Activated CD4-positive, alpha-beta memory T cell treated with anti-CD3 and anti-CD28 coated beads for 36 hours (primary cell): ENCODE measurements around the gene SEMA3A. TPM values are rescaled to one million over a fixed set of nuclear protein-coding genes. Genes with fewer than 3 reads are reported as not detected.

ENCODE experiments used
- CTCF ChIA-PET: fragments of 350-600 bp; sonication (Branson Sonifier 250); formaldehyde crosslinking; loops from one replicate; lab custom pipeline; 2021; ENCODE audit warnings: antibody characterized with exemption, inconsistent platforms; lab: Charles Lee
- POLR2A ChIA-PET: fragments of 350-600 bp; sonication (Branson Sonifier 250); formaldehyde crosslinking; loops from one replicate; lab custom pipeline; 2021; ENCODE audit warnings: antibody characterized with exemption; lab: Charles Lee
- DNase-seq: peaks from one replicate; pipeline ENCODE4 v3.0.0-alpha.2; 2020
- H3K27ac Mint-ChIP-seq: one replicate; pipeline ENCODE4 v1.8.0; 2021; ENCODE audit warnings: mixed read lengths
- H3K27me3 Mint-ChIP-seq: one replicate; pipeline ENCODE4 v1.8.0; 2021; ENCODE audit warnings: mixed read lengths
- H3K36me3 Mint-ChIP-seq: one replicate; pipeline ENCODE4 v1.8.0; 2021; ENCODE audit warnings: mixed read lengths
- H3K4me1 Mint-ChIP-seq: one replicate; pipeline ENCODE4 v1.8.0; 2021; ENCODE audit warnings: low read depth, mixed read lengths
- H3K4me3 Mint-ChIP-seq: one replicate; pipeline ENCODE4 v1.8.0; 2021; ENCODE audit warnings: mild to moderate bottlenecking, mixed read lengths
- H3K9me3 Mint-ChIP-seq: one replicate; pipeline ENCODE4 v1.8.0; 2021; ENCODE audit warnings: mixed read lengths
- intact Hi-C: fragments of 100-400 bp; cut with micrococcal nuclease; formaldehyde crosslinking; loops from one replicate; pipeline ENCODE4 v1.15.1; 2023
- total RNA-seq, 2 experiments: library from RNA; stranded (reverse); gene quantifications; one replicate each; pipeline ENCODE4 v1.2.3, GENCODE V29; 2021

Gene SEMA3A
- total RNA-seq, 2 experiments from 2014 or later = 0.59 to 0.75 TPM

GRCh38 chr7:84191842-84192241 is 2.7 kb downstream of the SEMA3A start:
- DNase-seq = no peak
- intact Hi-C loops = loop anchor here (5.0 kb wide), 1 partner anchor 100 kb away; no protein-coding TSS in a partner anchor
- Mint-ChIP-seq H3K36me3 (no peaks in the 10 kb centered on the region), H3K4me3 (no peak overlapping the region), H3K27ac (no peak overlapping the region), H3K27me3 (no peaks in the 10 kb centered on the region), H3K4me1 (peaks cover 32% of the 10 kb centered on the region), H3K9me3 (no peaks in the 10 kb centered on the region)
- ChIA-PET CTCF (no interaction called here), POLR2A (no interaction called here)

- DNase-seq = no peak
- CTCF ChIA-PET = no interaction called here
- Mint-ChIP-seq H3K36me3 (no peaks in the 10 kb centered on the region), H3K27ac (no peak overlapping the region), H3K4me3 (no peak overlapping the region), H3K4me1 (peaks cover 33% of the 10 kb centered on the region), H3K9me3 (no peaks in the 10 kb centered on the region), H3K27me3 (no peaks in the 10 kb centered on the region)
- POLR2A ChIA-PET = no interaction called here
- intact Hi-C loops = loop anchor here (5.0 kb wide), 1 partner anchor 99 kb away; no protein-coding TSS in a partner anchor
These were observed 3.3 kb downstream of the SEMA3A start for GRCh38 chr7:84191261-84191660.

DNA sequence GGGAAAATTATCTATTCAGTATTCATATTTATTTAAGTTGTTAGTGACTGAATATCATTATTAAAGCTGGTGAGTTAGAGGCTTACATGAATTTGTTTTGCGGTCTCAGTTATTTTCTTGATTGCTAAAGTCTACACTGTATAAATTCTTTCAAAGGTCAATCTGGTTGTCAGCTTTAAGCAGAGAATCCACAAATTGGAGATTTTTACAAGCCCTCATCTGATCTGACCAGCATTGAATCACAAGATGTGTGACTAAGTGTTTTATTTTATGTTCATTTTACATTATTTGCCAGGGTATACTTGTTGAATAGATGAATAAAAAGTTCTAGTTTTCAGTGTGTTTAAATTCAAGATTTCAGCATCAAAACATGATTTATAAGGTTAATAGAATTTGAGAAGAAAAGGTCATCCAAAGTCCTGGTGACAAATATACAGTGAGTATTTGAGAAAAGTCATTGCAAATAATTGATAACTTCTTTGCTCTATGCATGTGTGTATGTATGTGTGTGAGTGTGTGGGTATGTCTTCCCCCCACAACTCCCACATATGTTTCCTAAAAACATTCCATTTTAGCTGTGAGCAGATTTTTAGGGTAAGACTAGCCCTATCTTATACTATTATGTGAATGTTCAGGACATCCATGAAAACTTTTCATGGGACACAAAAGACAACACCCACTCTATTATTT is 4.4 kb downstream of the SEMA3A start:
- ChIA-PET CTCF (no interaction called here), POLR2A (no interaction called here)
- H3K4me3 Mint-ChIP-seq = no peak overlapping the region
- DNase-seq = no peak
- no peaks in the 10 kb centered on the region for H3K36me3 Mint-ChIP-seq
- no peaks in the 10 kb centered on the region for H3K9me3 Mint-ChIP-seq
- H3K27me3 Mint-ChIP-seq = no peaks in the 10 kb centered on the region
- H3K27ac Mint-ChIP-seq = no peak overlapping the region
- intact Hi-C loops = loop anchor here (5.0 kb wide), 1 partner anchor 98 kb away; no protein-coding TSS in a partner anchor
- H3K4me1 Mint-ChIP-seq = peaks cover 24% of the 10 kb centered on the region

- H3K27ac Mint-ChIP-seq = no peak overlapping the region
- H3K4me1 Mint-ChIP-seq = peaks cover 16% of the 10 kb centered on the region
- CTCF ChIA-PET = no interaction called here
- H3K9me3 Mint-ChIP-seq = no peaks in the 10 kb centered on the region
- DNase-seq = no peak
- POLR2A ChIA-PET = no interaction called here
- intact Hi-C loops = loop anchor here (2.0 kb wide), 1 partner anchor 212 kb away; no protein-coding TSS in a partner anchor
- H3K36me3 Mint-ChIP-seq = no peaks in the 10 kb centered on the region
- no peak overlapping the region for H3K4me3 Mint-ChIP-seq
- H3K27me3 Mint-ChIP-seq = no peaks in the 10 kb centered on the region
These were observed 5.7 kb downstream of the SEMA3A start for GRCh38 chr7:84188786-84189405.

- H3K27ac Mint-ChIP-seq = no peak overlapping the region
- DNase-seq = no peak
- intact Hi-C loops = loop anchor here (2.0 kb wide), 1 partner anchor 211 kb away; no protein-coding TSS in a partner anchor
These were observed 6.6 kb downstream of the SEMA3A start for GRCh38 chr7:84187813-84188510.

GRCh38 chr7:84187087-84187805 is 7.3 kb downstream of the SEMA3A start:
- DNase-seq = no peak
- H3K27ac Mint-ChIP-seq = no peak overlapping the region
- CTCF ChIA-PET = no interaction called here
- H3K4me3 Mint-ChIP-seq = no peak overlapping the region
- POLR2A ChIA-PET = no interaction called here
- H3K9me3 Mint-ChIP-seq = no peaks in the 10 kb centered on the region
- intact Hi-C loops = no loop called here
- no peaks in the 10 kb centered on the region for H3K36me3 Mint-ChIP-seq
- peaks cover 16% of the 10 kb centered on the region for H3K4me1 Mint-ChIP-seq
- H3K27me3 Mint-ChIP-seq = no peaks in the 10 kb centered on the region

More at GRCh38 chr7:84187813-84188510, 6.6 kb downstream of the SEMA3A start:
- ChIA-PET CTCF (no interaction called here), POLR2A (no interaction called here)
- Mint-ChIP-seq H3K9me3 (no peaks in the 10 kb centered on the region), H3K4me3 (no peak overlapping the region), H3K4me1 (peaks cover 16% of the 10 kb centered on the region), H3K27me3 (no peaks in the 10 kb centered on the region), H3K36me3 (no peaks in the 10 kb centered on the region)

GRCh38 chr7:84183741-84184140 is 10.8 kb downstream of the SEMA3A start:
- Mint-ChIP-seq H3K4me3 (no peak overlapping the region), H3K27me3 (no peaks in the 10 kb centered on the region), H3K9me3 (no peaks in the 10 kb centered on the region), H3K36me3 (no peaks in the 10 kb centered on the region), H3K4me1 (peaks cover 11% of the 10 kb centered on the region), H3K27ac (no peak overlapping the region)
- CTCF ChIA-PET = interaction anchor here (0.6 kb wide), 1 partner anchor 1201 kb away, joined by 3 read pairs; no protein-coding TSS in a partner anchor
- POLR2A ChIA-PET = no interaction called here
- DNase-seq = no peak
- intact Hi-C loops = no loop called here

GRCh38 chr7:84182301-84182700 is 12.3 kb downstream of the SEMA3A start:
- Mint-ChIP-seq H3K36me3 (no peaks in the 10 kb centered on the region), H3K4me3 (no peak overlapping the region), H3K27ac (no peak overlapping the region), H3K4me1 (peaks cover 5% of the 10 kb centered on the region), H3K27me3 (no peaks in the 10 kb centered on the region), H3K9me3 (no peaks in the 10 kb centered on the region)
- DNase-seq = no peak
- intact Hi-C loops = no loop called here
- CTCF ChIA-PET = no interaction called here
- POLR2A ChIA-PET = no interaction called here

- H3K27ac Mint-ChIP-seq = no peak overlapping the region
- intact Hi-C loops = no loop called here
- DNase-seq = no peak
- CTCF ChIA-PET = no interaction called here
- H3K9me3 Mint-ChIP-seq = no peaks in the 10 kb centered on the region
- POLR2A ChIA-PET = no interaction called here
- no peak overlapping the region for H3K4me3 Mint-ChIP-seq
- H3K27me3 Mint-ChIP-seq = no peaks in the 10 kb centered on the region
- H3K36me3 Mint-ChIP-seq = no peaks in the 10 kb centered on the region
- no peaks in the 10 kb centered on the region for H3K4me1 Mint-ChIP-seq
These were observed 13.0 kb downstream of the SEMA3A start for GRCh38 chr7:84181628-84182027.

DNA sequence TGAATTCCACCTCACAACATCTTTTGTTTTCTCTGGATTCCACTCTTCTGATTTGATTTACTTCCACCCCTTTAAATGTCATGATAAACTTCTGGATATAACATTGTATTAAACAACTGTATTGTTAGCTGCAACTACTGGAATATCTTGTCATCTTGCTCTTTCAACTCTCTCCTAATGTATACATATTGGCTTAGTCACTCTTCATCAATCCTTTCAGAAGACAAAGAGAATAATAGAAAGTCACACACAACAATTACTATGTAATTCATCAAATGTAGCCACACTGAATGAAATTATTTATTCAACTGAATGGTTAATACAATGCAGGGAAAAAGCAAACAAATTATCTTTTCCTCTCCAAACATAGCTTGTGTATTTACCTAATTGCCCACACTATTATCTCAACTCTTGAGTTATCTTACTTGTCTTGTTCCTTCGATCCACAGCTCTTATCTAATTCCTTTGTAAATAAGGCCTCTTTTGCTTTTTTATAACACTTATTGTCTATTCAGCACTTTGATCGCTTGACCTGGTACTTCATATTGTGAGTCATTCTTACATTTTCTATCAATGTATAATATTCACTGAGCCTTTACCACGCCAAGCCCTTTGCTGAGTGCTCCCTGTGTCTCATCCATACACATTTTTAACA is 16.7 kb downstream of the SEMA3A start:
- POLR2A ChIA-PET = no interaction called here
- no peak for DNase-seq
- Mint-ChIP-seq H3K36me3 (no peaks in the 10 kb centered on the region), H3K27ac (no peak overlapping the region), H3K27me3 (no peaks in the 10 kb centered on the region), H3K4me1 (no peaks in the 10 kb centered on the region), H3K9me3 (no peaks in the 10 kb centered on the region), H3K4me3 (no peak overlapping the region)
- intact Hi-C loops = no loop called here
- CTCF ChIA-PET = no interaction called here

- DNase-seq = no peak
- POLR2A ChIA-PET = no interaction called here
- CTCF ChIA-PET = no interaction called here
- no peaks in the 10 kb centered on the region for H3K27me3 Mint-ChIP-seq
- intact Hi-C loops = no loop called here
- no peaks in the 10 kb centered on the region for H3K9me3 Mint-ChIP-seq
- H3K27ac Mint-ChIP-seq = no peak overlapping the region
- H3K4me3 Mint-ChIP-seq = no peak overlapping the region
- H3K4me1 Mint-ChIP-seq = no peaks in the 10 kb centered on the region
- H3K36me3 Mint-ChIP-seq = no peaks in the 10 kb centered on the region
These were observed 17.9 kb downstream of the SEMA3A start for GRCh38 chr7:84176716-84177115.
